ENCODE data around the gene MLYCD.

MLYCD gene

GRCh38 chr16:83961591-83961990 lies 62.7 kb downstream of the MLYCD start:
- H3K79me2 ChIP-seq (ENCODE audit: insufficient read depth, low read depth) = no peaks in the 10 kb centered on the region
- H3K27ac ChIP-seq = no peak overlapping the region
- H3K9ac ChIP-seq = no peak overlapping the region
- no peak overlapping the region for H3K4me2 ChIP-seq
- no peaks in the 10 kb centered on the region for H3K27me3 ChIP-seq (ENCODE audit: insufficient read depth, low read depth)
- no peaks in the 10 kb centered on the region for H3K36me3 ChIP-seq (ENCODE audit: insufficient read depth)
- no peak for TF ChIP-seq CTCF (conservative IDR thresholded peaks at IDR 0.05; ENCODE audit: low read depth, low read length)
- no peaks in the 10 kb centered on the region for H4K20me1 ChIP-seq (ENCODE audit: insufficient read depth)
- H3K4me1 ChIP-seq (ENCODE audit: low read depth, poor library complexity, severe bottlenecking) = no peaks in the 10 kb centered on the region
- H3K4me3 ChIP-seq (IDR thresholded peaks at IDR 0.05; ENCODE audit: insufficient read depth, low read depth, low read length) = no peak overlapping the region
- H2AFZ ChIP-seq (ENCODE audit: low read depth) = no peak overlapping the region

- no peaks in the 10 kb centered on the region for H3K79me2 ChIP-seq (ENCODE audit: insufficient read depth, low read depth)
- no peaks in the 10 kb centered on the region for H3K36me3 ChIP-seq (ENCODE audit: insufficient read depth)
- H3K9ac ChIP-seq = no peak overlapping the region
- H3K4me3 ChIP-seq (IDR thresholded peaks at IDR 0.05; ENCODE audit: insufficient read depth, low read depth, low read length) = no peak overlapping the region
- H2AFZ ChIP-seq (ENCODE audit: low read depth) = no peak overlapping the region
- no peak overlapping the region for H3K4me2 ChIP-seq
- TF ChIP-seq CTCF (conservative IDR thresholded peaks at IDR 0.05; ENCODE audit: low read depth, low read length) = no peak
- no peak overlapping the region for H3K27ac ChIP-seq
- no peaks in the 10 kb centered on the region for H4K20me1 ChIP-seq (ENCODE audit: insufficient read depth)
- H3K27me3 ChIP-seq (ENCODE audit: insufficient read depth, low read depth) = no peaks in the 10 kb centered on the region
- no peaks in the 10 kb centered on the region for H3K4me1 ChIP-seq (ENCODE audit: low read depth, poor library complexity, severe bottlenecking)
These were observed 64.6 kb downstream of the MLYCD start for GRCh38 chr16:83963277-83964119.

- no peak overlapping the region for H3K4me3 ChIP-seq (IDR thresholded peaks at IDR 0.05; ENCODE audit: insufficient read depth, low read depth, low read length)
- no peak overlapping the region for H3K4me2 ChIP-seq
- no peaks in the 10 kb centered on the region for H3K36me3 ChIP-seq (ENCODE audit: insufficient read depth)
- H4K20me1 ChIP-seq (ENCODE audit: insufficient read depth) = no peaks in the 10 kb centered on the region
- no peaks in the 10 kb centered on the region for H3K79me2 ChIP-seq (ENCODE audit: insufficient read depth, low read depth)
- H3K4me1 ChIP-seq (ENCODE audit: low read depth, poor library complexity, severe bottlenecking) = no peaks in the 10 kb centered on the region
- H3K27ac ChIP-seq = no peak overlapping the region
- no peak overlapping the region for H2AFZ ChIP-seq (ENCODE audit: low read depth)
- H3K9ac ChIP-seq = no peak overlapping the region
- H3K27me3 ChIP-seq (ENCODE audit: insufficient read depth, low read depth) = no peaks in the 10 kb centered on the region
- no peak for TF ChIP-seq CTCF (conservative IDR thresholded peaks at IDR 0.05; ENCODE audit: low read depth, low read length)
These were observed 65.9 kb downstream of the MLYCD start for GRCh38 chr16:83964684-83965443.

- no peaks in the 10 kb centered on the region for H4K20me1 ChIP-seq (ENCODE audit: insufficient read depth)
- 0 out of 2 replicates have a peak, but pooled peaks cover 3% of the 10 kb centered on the region for H3K27me3 ChIP-seq (ENCODE audit: insufficient read depth, low read depth)
- no peaks in the 10 kb centered on the region for H3K4me1 ChIP-seq (ENCODE audit: low read depth, poor library complexity, severe bottlenecking)
- H3K36me3 ChIP-seq (ENCODE audit: insufficient read depth) = no peaks in the 10 kb centered on the region
- no peak for TF ChIP-seq CTCF (conservative IDR thresholded peaks at IDR 0.05; ENCODE audit: low read depth, low read length)
- H3K4me3 ChIP-seq (IDR thresholded peaks at IDR 0.05; ENCODE audit: insufficient read depth, low read depth, low read length) = no peak overlapping the region
- H3K9ac ChIP-seq = no peak overlapping the region
- H3K4me2 ChIP-seq = no peak overlapping the region
- H3K79me2 ChIP-seq (ENCODE audit: insufficient read depth, low read depth) = no peaks in the 10 kb centered on the region
- H2AFZ ChIP-seq (ENCODE audit: low read depth) = no peak overlapping the region
- H3K27ac ChIP-seq = no peak overlapping the region
These were observed 66.7 kb downstream of the MLYCD start for GRCh38 chr16:83965444-83966152.

Data from KMS-11 (cell line).